LHCN-M2 (cell line): ENCODE results near the gene C11orf21. TPM values are rescaled to one million over a fixed set of nuclear protein-coding genes. Genes with fewer than 3 reads are reported as not detected.
"Not testable (repeated sequence)": the region's sequence is repeated elsewhere in the genome, so short reads cannot be mapped to it uniquely, and the experiment has no call there.

Experiments used
- DNase-seq: peaks from one replicate; pipeline ENCODE4 v3.0.0-alpha.2; 2012; ENCODE audit warnings: low read depth
- polyA plus RNA-seq: library from polyadenylated mRNA; unstranded; fragments of >200 nt; gene quantifications from one replicate; pipeline ENCODE4 v1.2.1, GENCODE V29; 2012; ENCODE audit warnings: missing spikeins
- total RNA-seq: library from RNA; depleted of rRNA; stranded (reverse); fragments of >200 nt; gene quantifications from 2 replicates; pipeline ENCODE4 v1.2.3, GENCODE V29; 2014; rRNA removed

Gene C11orf21
- total RNA-seq, result not detected in 2 replicates
- polyA plus RNA-seq, result not detected

DNA sequence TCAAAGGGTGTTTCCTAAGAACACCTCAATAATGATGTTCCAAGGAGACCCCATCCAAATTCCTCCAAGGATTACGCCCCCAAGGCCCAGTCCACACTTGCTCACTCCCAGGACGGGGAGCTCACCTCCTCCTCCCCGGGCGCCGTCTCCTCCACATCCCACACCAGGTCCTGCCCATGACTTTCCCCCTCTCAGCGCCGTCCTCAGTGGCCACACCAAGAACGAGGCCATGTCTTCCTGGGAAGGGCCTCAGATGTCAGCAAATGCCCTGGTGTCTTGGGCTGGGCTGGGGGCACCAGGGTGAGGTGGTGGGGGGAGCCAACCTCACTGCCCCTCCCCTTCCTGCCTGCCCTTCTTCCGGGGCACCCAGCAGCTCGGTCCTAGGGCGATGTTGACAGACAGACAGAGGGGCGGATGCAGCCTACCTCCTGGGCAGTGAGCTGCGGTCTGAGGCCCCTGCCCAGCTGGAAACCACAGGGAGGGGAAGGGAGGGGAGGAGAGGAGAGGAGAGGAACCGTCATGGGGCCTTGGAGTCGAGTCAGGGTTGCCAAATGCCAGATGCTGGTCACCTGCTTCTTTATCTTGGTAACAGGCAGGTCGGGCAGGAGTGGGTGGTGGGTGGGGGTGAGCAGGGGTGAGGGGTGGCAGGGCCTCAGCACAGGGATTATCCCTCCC lies at the start of gene C11orf21, which contains the start of gene TSPAN32:
C11orf21 (minus strand) TSS at position 288 of the 675 bp plus-strand sequence; CDS start at position 178, 110 bp downstream.
TSPAN32 (plus strand) TSS at position 383 of the 675 bp plus-strand sequence; CDS start at position 520, 137 bp downstream.
- no peak for DNase-seq

DNA sequence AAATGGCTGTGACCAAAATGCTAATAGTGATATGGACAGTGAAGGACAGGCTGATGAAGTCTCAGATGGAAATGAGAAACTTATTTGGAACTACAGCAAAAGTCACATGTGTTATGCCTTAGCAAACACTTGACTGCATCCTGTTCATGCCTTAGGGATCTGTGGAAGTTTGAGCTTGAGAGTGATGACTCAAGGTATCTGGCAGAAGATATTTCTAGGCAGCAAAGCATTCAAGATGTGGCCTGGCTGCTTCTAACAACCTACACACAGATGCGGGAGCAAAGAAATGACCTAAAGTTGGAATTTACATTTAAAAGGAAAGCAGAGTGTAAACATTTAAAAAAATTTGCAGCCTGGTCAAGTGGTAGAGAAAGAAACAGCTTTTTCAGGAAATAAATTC lies 47.3 kb upstream of the C11orf21 start:
- DNase-seq, result peak; percentile 5

DNA sequence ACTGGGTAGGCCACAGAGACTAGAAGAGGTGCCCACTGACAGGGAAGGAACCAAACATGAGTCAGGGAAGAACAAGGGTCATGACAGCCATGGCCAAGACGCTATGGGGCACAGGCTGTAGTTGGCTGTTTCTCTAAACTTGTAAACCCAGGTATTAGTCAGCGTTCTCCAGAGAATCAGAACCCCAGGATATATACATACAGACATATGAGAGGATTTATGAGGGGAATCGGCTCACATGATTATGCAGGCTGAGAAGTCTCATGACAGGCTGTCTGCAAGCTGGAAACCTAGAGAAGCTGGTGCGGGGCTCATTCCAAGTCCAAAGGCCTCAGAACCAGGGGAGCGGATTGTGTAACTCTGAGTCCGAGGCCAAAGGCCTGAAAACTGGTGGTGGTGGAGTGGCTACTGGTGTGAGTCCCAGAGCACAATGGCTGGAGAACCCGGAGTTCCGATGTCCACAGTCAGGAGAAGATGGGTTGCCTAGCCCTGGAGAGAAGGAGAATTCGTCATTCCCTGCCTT lies 45.7 kb upstream of the C11orf21 start:
- DNase-seq, result no peak

DNA sequence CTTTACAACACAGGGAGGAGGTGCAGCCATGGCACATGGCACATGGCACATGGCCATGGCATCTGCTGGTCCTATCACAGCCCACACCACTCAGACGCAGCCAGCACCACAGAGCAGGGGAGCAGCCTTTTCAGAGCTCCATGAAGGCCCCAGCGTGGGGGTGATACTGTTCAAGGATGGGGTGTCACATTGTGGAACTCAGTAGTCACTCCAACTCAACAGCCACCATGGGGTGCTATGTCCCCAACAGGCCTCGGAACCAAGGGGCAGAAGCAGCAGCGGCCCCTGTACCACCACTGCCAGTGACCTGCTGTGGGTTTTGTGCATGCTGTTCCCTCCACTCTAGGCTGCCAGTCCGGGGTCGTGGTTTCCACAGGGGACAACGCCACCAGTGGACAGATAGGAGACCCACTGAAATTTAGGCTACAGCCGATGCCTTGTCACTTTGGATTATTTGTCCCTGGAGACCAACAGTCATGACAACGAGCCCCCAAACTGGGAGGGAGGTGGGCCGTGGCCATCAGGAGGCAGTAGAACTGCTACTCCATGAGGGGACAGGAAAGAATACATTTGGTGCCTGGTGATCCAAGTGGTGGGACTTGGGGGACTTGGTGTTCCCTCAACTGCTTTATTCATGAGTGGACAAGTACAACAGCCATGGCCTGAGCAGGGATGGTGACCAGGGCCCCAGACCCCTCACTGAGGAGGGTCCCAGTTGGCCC lies 45.0 kb upstream of the C11orf21 start:
- no peak for DNase-seq

DNA sequence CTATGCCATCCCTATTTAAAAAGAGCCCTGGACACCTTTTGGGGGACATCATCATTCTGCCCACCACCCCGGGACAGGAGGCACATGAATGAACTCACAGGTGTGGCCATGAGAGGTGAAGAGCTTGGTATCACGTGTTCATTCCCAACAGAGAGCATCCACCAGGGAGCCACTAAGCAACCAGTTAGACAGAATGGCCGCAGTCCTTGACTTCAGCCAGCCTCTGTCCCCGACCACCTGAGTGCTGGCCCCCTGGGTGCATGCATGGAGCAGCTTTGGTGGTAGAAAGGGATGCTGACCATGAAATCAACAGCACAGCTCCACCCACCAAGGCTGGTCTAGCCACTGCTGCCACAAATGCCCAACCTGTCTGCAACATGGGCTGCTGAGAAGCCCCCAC lies 44.3 kb upstream of the C11orf21 start:
- no peak for DNase-seq

DNA sequence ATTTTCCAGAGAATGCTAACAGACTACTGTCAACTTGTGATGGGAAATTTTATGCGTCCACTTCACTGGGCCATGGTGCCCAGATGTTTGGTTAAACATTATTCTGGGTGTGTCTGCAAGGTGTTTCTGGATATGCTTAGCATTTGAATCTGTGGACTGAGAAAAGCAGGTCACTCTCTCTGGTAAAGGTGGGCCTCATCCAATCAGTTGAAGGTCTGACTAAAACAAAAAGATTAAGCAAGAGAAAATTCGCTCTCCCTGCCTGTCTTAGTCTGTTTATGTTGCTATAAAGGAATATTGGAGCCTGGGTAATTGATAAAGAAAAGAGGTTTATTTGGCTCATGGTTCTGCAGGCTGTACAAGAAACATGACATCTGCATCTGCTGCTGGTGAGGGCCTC lies 43.3 kb upstream of the C11orf21 start:
- DNase-seq, result no peak

DNA sequence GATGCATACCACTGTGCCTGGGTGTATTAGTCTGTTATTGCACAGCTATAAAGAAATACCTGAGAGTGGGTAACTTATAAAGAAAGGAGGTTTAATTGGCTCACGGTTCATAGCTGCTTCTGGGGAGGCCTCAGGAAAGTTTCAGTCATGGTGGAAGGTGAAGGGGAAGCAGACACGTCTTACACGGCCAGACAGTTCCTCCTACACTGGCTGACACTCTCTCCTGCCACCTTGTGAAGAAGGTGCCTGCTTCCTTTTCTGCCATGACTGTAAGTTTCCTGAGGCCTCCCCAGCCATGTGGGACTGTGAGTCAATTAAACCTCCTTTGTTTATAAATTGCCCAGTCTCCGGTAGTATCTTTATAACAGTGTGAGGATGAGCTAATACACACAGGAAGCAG lies 41.8 kb upstream of the C11orf21 start:
- DNase-seq, result no peak

DNA sequence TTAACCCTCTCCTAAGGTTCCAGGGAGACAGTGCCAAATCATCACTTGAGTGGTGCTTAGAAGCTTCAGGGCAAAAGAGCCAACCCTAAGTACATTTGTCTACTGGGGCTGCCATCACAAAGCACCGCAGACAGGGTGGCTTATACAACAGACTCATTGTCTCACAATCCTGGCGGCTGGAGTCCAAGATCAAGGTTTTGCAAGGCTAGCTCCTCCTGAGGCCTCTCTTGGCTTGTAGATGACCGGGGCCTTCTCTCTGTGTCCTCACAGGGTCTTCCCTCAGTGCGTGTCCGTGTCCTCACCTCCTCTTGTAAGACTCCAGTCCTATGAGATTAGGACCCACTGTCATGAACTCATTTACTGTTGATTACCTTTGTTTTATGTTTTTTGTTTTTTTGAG lies 41.3 kb upstream of the C11orf21 start:
- no peak for DNase-seq

DNA sequence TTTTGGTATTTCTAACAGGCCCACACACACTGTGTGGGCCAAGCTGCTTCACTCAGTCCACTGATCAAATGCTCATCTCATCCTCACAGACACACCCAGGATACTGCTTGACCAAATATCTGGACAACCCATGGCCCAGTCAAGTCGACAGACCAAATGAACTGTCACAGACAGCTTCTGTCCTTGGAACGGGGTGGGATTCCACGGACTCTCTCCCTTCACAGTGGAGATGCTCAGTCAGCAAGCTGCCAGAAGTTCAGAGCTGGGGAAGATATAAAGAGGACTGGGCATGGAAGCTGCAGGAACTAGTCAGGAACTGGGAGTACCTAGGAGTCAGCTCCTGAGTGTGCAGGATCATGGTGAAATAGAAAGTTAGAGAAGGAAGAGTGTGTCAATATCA lies 40.8 kb upstream of the C11orf21 start:
- no peak for DNase-seq

DNA sequence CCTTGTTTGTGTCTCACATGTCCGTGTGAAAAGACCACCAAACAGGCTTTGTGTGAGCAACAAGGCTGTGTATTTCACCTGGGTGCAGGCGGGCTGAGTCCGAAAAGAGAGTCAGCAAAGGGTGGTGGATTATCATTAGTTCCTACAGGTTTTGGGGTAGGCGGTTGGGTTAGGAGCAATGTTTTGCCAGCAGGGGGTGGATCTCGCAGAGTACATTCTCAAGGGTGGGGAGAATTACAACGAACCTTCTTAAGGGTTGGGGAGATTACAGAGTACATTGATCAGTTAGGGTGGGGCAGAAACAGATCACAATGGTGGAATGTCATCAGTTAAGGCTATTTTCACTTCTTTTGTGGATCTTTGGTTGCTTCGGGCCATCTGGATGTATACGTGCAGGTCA lies 37.0 kb upstream of the C11orf21 start:
- DNase-seq, result not testable (repeated sequence)

DNA sequence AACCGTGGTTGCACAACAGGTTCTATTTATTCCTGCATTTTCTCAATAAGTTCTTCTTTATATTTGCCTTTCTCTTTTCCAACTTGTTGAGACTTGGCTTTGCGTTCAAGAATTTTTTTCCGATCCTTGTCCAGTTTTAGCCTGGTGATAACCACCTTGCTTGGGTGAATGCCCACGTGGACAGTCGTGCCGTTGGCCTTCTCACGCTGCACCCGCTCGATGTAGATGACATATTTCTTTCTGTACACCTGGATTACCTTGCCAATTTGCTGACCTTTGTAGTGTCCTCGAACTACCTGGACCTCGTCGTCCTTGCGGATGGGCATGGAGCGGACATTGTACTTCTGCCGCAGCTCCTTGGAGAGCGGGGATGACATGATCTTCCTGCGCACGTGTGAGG lies 33.6 kb upstream of the C11orf21 start:
- not testable (repeated sequence) for DNase-seq

DNA sequence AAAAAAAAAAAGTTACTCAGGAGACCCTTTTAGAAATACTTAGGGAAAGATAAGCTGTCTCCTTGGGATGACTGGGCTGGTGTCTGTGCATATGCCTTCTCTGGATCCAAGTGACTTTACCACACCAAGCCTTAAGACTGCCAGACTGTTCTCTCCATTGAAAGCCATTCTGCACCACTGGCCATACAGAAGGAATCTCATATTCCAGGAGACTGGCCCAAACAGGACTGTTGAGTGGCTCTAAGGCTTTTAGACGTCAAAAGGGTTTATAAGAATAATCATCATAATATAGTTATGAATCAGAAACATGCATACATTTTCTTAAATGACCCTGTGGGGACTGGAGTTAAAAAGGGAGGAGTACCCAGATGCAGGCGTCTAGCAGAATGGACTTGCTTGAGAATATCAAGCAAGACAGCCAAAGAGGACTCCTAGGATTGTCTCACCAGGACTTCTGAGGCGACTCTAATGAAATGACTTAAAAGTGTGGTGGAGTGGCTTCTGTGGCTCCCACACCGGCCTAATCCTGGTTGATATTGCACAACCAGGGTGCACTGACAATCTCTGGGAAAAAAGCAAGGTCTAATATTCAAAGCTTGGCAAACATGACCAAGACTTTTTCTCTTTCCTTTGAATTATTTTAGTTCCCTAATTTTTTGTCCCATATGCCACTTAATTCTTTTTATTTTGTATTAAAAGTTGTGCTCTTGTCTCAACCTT lies 31.9 kb upstream of the C11orf21 start:
- DNase-seq, result not testable (repeated sequence)

DNA sequence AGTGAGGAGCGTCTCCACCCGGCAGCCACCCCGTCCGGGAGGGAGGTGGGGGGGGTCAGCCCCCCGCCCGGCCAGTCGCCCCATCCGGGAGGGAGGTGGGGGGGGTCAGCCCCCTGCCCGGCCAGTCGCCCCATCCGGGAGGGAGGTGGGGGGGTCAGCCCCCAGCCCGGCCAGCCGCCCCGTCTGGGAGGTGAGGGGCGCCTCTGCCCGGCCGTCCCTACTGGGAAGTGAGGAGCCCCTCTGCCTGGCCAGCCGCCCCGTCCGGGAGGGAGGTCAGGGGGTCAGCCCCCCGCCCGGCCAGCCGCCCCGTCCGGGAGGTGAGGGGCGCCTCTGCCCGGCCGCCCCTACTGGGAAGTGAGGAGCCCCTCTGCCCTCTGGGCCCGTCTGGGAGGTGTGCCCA lies 30.9 kb upstream of the C11orf21 start:
- DNase-seq, result not testable (repeated sequence)

DNA sequence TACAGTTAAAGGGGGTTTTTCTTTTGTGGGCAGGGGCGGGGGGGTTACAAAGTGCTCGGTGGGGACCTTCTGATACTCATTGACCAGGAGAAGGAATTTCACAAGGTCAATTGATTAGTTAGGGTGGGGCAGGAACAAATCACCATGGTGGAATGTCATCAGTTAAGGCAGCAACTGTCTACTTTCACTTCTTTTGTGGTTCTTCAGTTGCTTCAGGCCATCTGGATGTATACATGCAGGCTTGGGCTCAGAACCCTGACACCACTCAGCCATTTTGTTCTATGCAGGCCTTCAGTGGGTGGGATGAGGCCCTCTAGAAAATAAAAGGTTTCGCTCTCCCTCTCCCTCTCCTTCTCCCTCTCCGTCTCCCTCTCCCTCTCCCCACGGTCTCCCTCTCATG lies 29.7 kb upstream of the C11orf21 start:
- DNase-seq, result no peak

DNA sequence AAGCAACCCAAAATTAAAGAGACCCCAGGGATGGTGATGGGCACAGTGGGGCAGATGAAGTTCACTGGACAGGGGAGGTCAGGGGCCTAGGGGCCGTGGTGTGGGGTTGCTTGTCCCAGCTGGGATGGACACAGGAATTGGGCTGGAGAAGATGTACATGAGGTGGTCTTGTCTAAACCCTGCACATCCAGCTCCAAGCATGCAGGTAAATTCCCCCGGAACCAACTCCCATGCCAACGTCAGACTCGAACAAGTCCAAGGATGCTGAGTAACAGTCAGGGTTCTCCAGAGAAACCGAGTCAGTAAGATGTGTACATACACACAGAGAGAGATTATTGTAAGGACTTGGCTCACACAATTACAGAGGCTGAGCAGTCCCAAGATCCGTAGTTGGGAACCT lies 29.0 kb upstream of the C11orf21 start:
- DNase-seq, result no peak

DNA sequence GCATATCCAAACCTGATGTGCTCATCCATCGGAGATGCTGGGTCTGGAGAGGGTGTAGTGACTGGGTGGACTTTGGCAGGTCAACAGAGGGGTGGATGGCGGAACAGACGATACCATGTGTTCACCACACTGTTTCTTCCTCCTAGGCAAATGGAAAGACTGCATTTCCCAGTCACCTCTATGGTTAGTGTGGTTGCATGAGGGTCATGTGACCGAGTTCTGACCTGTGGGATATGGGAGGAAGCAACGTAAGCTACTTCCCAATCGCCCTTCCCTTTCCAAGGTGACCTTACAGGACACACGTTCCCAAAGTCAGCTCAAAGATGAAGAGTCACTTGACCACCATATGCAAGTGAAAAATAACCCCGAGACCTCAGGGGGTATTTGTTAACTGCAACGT lies 27.8 kb upstream of the C11orf21 start:
- no peak for DNase-seq

DNA sequence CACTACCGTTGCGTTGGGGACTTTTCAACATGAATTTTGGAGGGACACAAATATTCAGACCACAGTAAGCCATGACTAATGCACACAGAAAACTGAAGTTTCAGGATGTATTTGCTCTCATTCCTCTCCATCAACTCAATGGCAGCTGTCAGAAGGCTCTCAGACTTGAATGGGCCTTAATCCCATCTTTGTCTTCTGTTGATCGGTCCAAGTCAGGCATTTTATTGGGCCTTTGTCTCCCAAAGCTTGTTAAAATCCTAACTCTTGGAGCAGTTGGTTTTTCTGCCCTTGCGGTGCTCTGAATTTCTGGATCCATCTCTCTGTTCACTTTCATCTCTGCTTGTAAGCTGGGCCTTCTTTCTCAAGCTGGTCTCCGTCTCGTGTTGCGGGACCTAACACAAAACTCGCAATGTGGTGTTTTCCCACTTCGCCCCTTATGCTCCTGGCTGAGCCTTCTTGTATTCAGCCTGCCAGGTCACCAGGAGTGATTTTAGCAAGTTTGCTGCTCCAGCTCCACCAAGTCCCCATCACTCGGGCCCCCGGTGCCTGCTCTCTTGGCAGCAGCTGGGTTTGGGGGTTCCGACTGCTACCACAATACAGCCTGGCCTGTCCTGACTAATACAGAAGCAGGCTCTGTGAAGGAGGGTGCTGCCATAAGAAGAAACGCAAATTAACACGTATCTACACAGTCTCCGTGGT lies 27.1 kb upstream of the C11orf21 start:
- no peak for DNase-seq

DNA sequence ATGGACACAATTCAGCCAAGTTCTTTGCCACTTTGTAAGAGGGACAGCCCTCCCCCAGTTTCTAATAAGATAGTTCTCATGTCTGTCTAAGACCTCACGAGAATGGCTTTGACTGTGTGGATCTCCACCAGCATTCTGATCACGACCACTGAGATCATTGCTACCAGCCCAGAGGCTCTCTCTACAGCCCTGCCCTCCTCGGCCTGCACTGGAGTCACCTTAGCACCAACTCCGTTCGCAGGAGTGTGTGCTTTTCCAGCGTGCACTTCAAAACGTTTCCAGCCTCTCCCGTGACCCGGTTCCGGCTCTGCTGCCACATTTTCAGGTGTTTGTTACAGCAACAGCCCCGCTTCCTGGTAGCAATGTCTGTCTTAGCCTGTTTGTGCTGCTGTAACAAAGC lies 26.3 kb upstream of the C11orf21 start:
- no peak for DNase-seq

DNA sequence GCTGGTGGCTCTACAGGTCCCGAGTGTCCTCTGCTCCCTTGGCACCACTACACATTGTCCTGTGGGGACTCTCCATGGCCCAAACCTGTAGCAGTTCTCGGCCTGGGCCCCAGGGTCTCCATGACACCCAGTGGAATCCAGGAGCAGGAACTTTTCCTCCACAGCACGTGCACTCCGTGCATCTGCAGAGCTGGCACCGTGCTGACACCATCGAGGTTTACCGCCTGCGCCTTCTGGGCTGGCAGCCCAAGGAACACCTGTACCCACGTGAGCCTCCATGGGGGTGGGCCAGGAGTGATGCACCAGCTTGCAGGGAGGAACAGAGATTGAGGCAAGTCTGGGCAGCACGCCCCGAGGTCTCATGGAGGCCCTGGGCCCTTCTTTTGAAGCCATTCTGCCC lies 25.3 kb upstream of the C11orf21 start:
- no peak for DNase-seq

DNA sequence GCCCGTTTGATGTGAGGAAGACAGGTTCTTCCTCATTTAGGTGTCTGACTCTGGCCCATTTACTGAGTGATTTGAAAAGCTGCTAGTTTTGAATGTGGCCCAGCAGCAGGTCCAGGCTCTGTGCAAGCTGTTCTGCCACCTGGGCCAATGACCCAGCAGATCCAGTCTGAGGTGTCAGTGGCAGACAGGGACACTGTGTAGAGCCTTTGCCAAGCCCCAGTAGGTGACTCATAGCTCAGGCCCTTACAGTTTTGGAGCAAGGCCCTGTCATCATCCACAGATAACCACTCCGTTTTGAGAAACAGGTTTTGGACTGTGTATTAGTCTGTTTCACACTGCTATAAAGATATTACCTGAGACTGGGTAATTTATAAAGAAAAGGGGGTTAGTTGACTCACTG lies 24.0 kb upstream of the C11orf21 start:
- no peak for DNase-seq

DNA sequence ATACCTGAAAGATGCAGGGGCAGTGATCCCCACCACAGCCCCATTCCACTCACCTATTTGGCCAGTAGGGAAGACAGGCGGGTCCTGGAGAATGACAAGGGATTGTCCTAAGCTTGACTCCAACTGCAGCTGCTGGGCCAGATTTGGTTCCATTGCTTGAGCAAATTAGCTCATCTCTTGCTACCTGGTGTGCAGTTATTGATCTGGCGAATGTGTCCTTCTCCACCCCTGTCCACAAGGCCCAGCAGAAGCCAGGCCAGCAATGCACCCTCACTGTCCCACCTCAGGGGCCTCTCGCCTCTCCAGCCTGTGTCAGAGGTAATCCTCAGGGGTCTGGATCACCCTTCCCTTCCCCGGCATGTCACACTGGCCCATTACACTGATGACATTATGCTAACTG lies 23.4 kb upstream of the C11orf21 start:
- DNase-seq, result no peak

DNA sequence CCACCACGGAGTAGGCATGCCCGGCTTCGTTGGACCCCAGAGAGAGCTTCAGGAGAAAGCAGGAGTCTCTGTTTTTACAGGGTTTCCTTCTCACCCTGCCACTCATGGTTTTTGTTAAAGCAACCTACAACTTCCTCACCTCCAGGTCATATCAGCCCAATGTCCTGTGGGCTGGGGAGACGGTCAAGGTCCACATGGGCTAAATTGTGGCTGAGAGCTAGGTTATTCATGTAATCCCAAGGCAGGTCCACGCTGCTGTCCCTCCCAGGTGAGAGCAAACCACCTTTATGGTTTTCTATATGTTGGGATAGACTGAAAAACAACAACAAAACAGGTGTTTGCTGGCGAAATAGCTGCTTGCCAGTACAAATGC lies 19.6 kb upstream of the C11orf21 start:
- DNase-seq, result no peak
